Trophoblast cell (in vitro differentiated cells and primary cell): ENCODE data around the gene ARAP2.
"Not testable (repeated sequence)": the region's sequence is repeated elsewhere in the genome, so short reads cannot be mapped to it uniquely, and the experiment has no call there.

ENCODE experiments used
- DNase-seq, 2 donors: peaks; one replicate each; pipeline ENCODE4 v3.0.0-alpha.2; 2016
- H2AFZ ChIP-seq: 2 replicates; pipeline ENCODE4 v1.6.1; 2013; ENCODE audit warnings: low read length, moderate library complexity, mild to moderate bottlenecking; ENCODE audit not compliant: insufficient read depth, poor library complexity
- H2AK5ac ChIP-seq: 2 replicates; pipeline ENCODE4 v1.6.1; 2013; ENCODE audit warnings: mild to moderate bottlenecking, low read length
- H2BK120ac ChIP-seq: 2 replicates; pipeline ENCODE4 v1.6.1; 2013; ENCODE audit warnings: low read length, mild to moderate bottlenecking, moderate library complexity; ENCODE audit not compliant: insufficient read depth, poor library complexity
- H2BK12ac ChIP-seq: 2 replicates; pipeline ENCODE4 v1.6.1; 2013; ENCODE audit warnings: mild to moderate bottlenecking, low read length, moderate library complexity
- H2BK5ac ChIP-seq: 2 replicates; pipeline ENCODE4 v1.6.1; 2013; ENCODE audit warnings: low read length, low read depth, moderate library complexity, mild to moderate bottlenecking; ENCODE audit not compliant: poor library complexity
- H3K14ac ChIP-seq: 2 replicates; pipeline ENCODE4 v1.6.1; 2013; ENCODE audit warnings: mild to moderate bottlenecking, low read length
- H3K18ac ChIP-seq: 2 replicates; pipeline ENCODE4 v1.6.1; 2013; ENCODE audit warnings: mild to moderate bottlenecking, low read length
- H3K23ac ChIP-seq: 2 replicates; pipeline ENCODE4 v1.6.1; 2013; ENCODE audit warnings: low read length
- H3K27ac ChIP-seq: 2 replicates; pipeline ENCODE4 v1.5.1; 2013; ENCODE audit warnings: low read depth, mild to moderate bottlenecking, inconsistent platforms, low read length, moderate library complexity
- H3K27me3 ChIP-seq: 2 replicates; pipeline ENCODE4 v1.6.1; 2013; ENCODE audit warnings: inconsistent platforms, mild to moderate bottlenecking, low read length, moderate library complexity; ENCODE audit not compliant: insufficient read depth
- H3K36me3 ChIP-seq, 2 experiments: 1 replicate in 1 of 2; 2 replicates in 1 of 2; pipeline ENCODE4 v1.6.1; 2013; ENCODE audit warnings: low read length in 2 of 2, mild to moderate bottlenecking in 2 of 2, moderate library complexity in 1 of 2; ENCODE audit not compliant: insufficient read depth in 2 of 2, control insufficient read depth in 1 of 2
- H3K4ac ChIP-seq: 2 replicates; pipeline ENCODE4 v1.6.1; 2013; ENCODE audit warnings: low read depth, mild to moderate bottlenecking, low read length, moderate library complexity
- H3K4me1 ChIP-seq, 2 experiments: 1 replicate in 1 of 2; 2 replicates in 1 of 2; pipeline ENCODE4 v1.6.1; 2013; ENCODE audit warnings: low read length in 2 of 2, mild to moderate bottlenecking in 2 of 2, moderate library complexity in 1 of 2; ENCODE audit not compliant: insufficient read depth in 2 of 2, control insufficient read depth in 1 of 2
- H3K4me2 ChIP-seq: 2 replicates; pipeline ENCODE4 v1.6.1; 2013; ENCODE audit warnings: inconsistent platforms, mild to moderate bottlenecking, low read length, moderate library complexity
- H3K4me3 ChIP-seq: 2 replicates; pipeline ENCODE4 v1.5.1; 2013; ENCODE audit warnings: mild to moderate bottlenecking, low read depth, low read length, inconsistent platforms
- H3K79me1 ChIP-seq: one replicate; pipeline ENCODE4 v1.6.1; 2013; ENCODE audit warnings: low read length
- H3K79me2 ChIP-seq: 2 replicates; pipeline ENCODE4 v1.6.1; 2013; ENCODE audit warnings: low read length, mild to moderate bottlenecking; ENCODE audit not compliant: control insufficient read depth, insufficient read depth, poor library complexity
- H3K9ac ChIP-seq: 2 replicates; pipeline ENCODE4 v1.6.1; 2013; ENCODE audit warnings: mild to moderate bottlenecking, low read length
- H3K9me3 ChIP-seq: 2 replicates; pipeline ENCODE4 v1.6.1; 2013; ENCODE audit warnings: low read depth, mild to moderate bottlenecking, control low read depth, inconsistent platforms, low read length; ENCODE audit not compliant: insufficient read depth
- H4K12ac ChIP-seq: 2 replicates; pipeline ENCODE4 v1.6.1; 2013; ENCODE audit warnings: low read depth, mild to moderate bottlenecking, low read length, moderate library complexity
- H4K8ac ChIP-seq: 2 replicates; pipeline ENCODE4 v1.6.1; 2013; ENCODE audit warnings: low read depth, mild to moderate bottlenecking, low read length, moderate library complexity
- H4K91ac ChIP-seq: one replicate; pipeline ENCODE4 v1.6.1; 2013; ENCODE audit warnings: low read depth, mild to moderate bottlenecking, low read length, moderate library complexity
- WGBS: extraction: QIAGEN DNeasy Blood & Tissue Kit; methylation state at CpG from one replicate; pipeline ENCODE4 v1.1.7; 2013; ENCODE audit warnings: missing lambda C conversion rate; ENCODE audit not compliant: insufficient read length, insufficient coverage; ENCODE audit errors: extremely low coverage; 5-methylcytosine and 5-hydroxymethylcytosine counted together

Gene ARAP2

GRCh38 chr4:36183232-36183631, 61.1 kb downstream of the ARAP2 start:
- no peaks in the 10 kb centered on the region for H3K36me3 ChIP-seq
- H3K4me2 ChIP-seq = no peak overlapping the region
- no peaks in the 10 kb centered on the region for H3K27me3 ChIP-seq
- no peak overlapping the region for H4K12ac ChIP-seq
- H3K27ac ChIP-seq = no peak overlapping the region
- WGBS = no CpG with 5 or more reads among the region's 3 CpGs
- H3K9ac ChIP-seq = no peak overlapping the region
- no peak overlapping the region for H4K8ac ChIP-seq
- H3K14ac ChIP-seq = no peak overlapping the region
- no peak overlapping the region for H2BK5ac ChIP-seq
- no peak overlapping the region for H2BK12ac ChIP-seq
- H3K9me3 ChIP-seq = no peaks in the 10 kb centered on the region
- no peak overlapping the region for H4K91ac ChIP-seq
- no peaks in the 10 kb centered on the region for H3K4me1 ChIP-seq
- no peak overlapping the region for H3K4ac ChIP-seq
- no peak overlapping the region for H2AK5ac ChIP-seq
- no peak overlapping the region for H3K18ac ChIP-seq
- no peak overlapping the region for H3K23ac ChIP-seq
- H3K4me3 ChIP-seq = no peak overlapping the region
- H3K79me2 ChIP-seq = no peaks in the 10 kb centered on the region
- no peak overlapping the region for H2BK120ac ChIP-seq
- H3K79me1 ChIP-seq = no peaks in the 10 kb centered on the region
- DNase-seq = no peak
- no peak overlapping the region for H2AFZ ChIP-seq

DNA sequence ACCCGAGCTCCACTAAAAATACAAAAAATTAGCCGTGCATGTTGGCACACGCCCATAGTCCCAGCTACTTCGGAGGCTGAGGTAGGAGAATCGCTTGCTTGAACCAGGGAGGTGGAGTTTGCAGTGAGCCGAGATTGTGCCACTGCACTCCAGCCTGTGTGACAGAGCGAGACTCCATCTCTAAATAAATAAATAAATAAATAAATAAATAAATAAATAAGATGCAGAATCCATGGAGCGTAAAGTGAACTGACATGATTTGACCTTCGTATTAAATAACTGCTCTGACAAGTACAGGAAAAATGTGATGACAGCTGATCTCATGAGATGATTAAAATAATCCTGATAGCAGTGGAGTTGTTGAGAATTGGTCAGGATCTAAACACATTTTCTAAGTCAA, 62.0 kb downstream of the ARAP2 start:
- not testable (repeated sequence) for H2AK5ac ChIP-seq, H3K79me2 ChIP-seq, H3K23ac ChIP-seq, H4K8ac ChIP-seq, H3K36me3 ChIP-seq, H3K27me3 ChIP-seq, H3K4me3 ChIP-seq, H4K12ac ChIP-seq, H2BK5ac ChIP-seq, H3K18ac ChIP-seq, H3K4ac ChIP-seq, H4K91ac ChIP-seq, H3K27ac ChIP-seq, H3K79me1 ChIP-seq, H3K4me1 ChIP-seq, H2AFZ ChIP-seq, DNase-seq, H3K4me2 ChIP-seq, H2BK120ac ChIP-seq, H3K9ac ChIP-seq, H3K14ac ChIP-seq, H2BK12ac ChIP-seq, H3K9me3 ChIP-seq
- WGBS = no CpG with 5 or more reads among the region's 9 CpGs

DNA sequence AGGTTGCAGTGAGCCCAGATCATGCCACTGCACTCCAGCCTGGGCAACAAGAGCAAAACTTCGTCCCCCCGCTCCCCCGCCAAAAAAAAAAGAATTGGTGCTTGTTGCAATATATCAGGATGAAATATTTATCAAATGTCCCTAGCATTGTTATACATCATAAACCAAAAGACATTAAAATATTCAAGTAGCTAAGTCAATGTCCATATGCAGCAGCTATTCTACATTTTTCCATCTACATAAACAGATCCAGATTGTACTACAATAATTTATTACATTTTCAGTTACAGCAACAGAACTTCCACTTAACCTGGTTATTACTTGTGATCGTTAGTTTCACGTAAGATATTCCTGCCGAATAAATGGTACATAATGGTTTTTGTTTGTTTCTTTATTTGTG, 64.1 kb downstream of the ARAP2 start:
- Histone ChIP-seq H3K4me3 (no peak overlapping the region), H3K27ac (no peak overlapping the region), H4K8ac (no peak overlapping the region), H3K79me1 (no peaks in the 10 kb centered on the region), H3K27me3 (no peaks in the 10 kb centered on the region), H3K4me1 (no peaks in the 10 kb centered on the region), H2BK120ac (no peak overlapping the region), H3K4me2 (no peak overlapping the region), H3K14ac (no peak overlapping the region), H4K12ac (no peak overlapping the region), H3K9ac (no peak overlapping the region), H2AK5ac (no peak overlapping the region), H3K23ac (no peak overlapping the region), H4K91ac (no peak overlapping the region), H2AFZ (no peak overlapping the region), H2BK12ac (no peak overlapping the region), H3K79me2 (no peaks in the 10 kb centered on the region), H3K18ac (no peak overlapping the region), H2BK5ac (no peak overlapping the region), H3K36me3 (no peaks in the 10 kb centered on the region), H3K4ac (no peak overlapping the region), H3K9me3 (no peaks in the 10 kb centered on the region)
- no CpG with 5 or more reads among the region's 6 CpGs for WGBS
- no peak for DNase-seq

DNA sequence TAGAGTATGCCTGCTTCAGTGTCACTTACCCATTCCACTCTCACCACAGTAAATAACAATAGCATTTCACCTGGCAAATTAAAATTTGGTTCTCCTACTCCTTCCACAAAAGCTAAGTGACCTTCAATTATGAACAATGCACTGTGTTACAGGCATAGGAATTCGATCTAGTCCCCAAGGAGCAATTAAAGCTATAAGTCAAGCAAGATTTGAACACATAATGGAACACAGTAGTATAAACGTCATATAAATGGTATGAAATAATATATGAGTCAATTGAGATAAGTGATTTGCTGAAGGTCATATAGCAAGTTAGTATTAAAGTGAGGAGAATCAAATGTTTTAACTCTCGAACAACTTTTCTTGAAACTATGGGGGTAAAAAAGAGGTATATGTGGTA, 65.8 kb downstream of the ARAP2 start:
- no peak for DNase-seq
- Histone ChIP-seq H3K9me3 (no peaks in the 10 kb centered on the region), H3K4me1 (no peaks in the 10 kb centered on the region), H4K12ac (no peak overlapping the region), H3K14ac (no peak overlapping the region), H2BK5ac (no peak overlapping the region), H2AK5ac (no peak overlapping the region), H3K27me3 (no peaks in the 10 kb centered on the region), H3K23ac (no peak overlapping the region), H4K8ac (no peak overlapping the region), H2BK12ac (no peak overlapping the region), H3K4me3 (no peak overlapping the region), H3K4ac (no peak overlapping the region), H2BK120ac (no peak overlapping the region), H3K79me2 (no peaks in the 10 kb centered on the region), H3K79me1 (no peaks in the 10 kb centered on the region), H3K18ac (no peak overlapping the region), H3K4me2 (no peak overlapping the region), H2AFZ (no peak overlapping the region), H4K91ac (no peak overlapping the region), H3K9ac (no peak overlapping the region), H3K36me3 (no peaks in the 10 kb centered on the region), H3K27ac (no peak overlapping the region)
- WGBS = no CpG with 5 or more reads among the region's 3 CpGs
